HEK293T (cell line): ENCODE results near the gene OR2C1.

Experiments used
- FOXA1 ChIP-seq: fragments of 450-650 bp; IDR thresholded peaks from 2 replicates; pipeline ENCODE4 v1.6.1; 2016; ENCODE audit warnings: mild to moderate bottlenecking
- FOXM1 ChIP-seq: fragments of 450-650 bp; IDR thresholded peaks from 2 replicates; pipeline ENCODE4 v1.6.1; 2017; ENCODE audit warnings: mild to moderate bottlenecking, borderline replicate concordance
- L3MBTL2 ChIP-seq: fragments of 450-650 bp; conservative IDR thresholded peaks from 2 replicates; pipeline ENCODE4 v1.6.1; 2016; ENCODE audit warnings: mild to moderate bottlenecking
- SP1 ChIP-seq: fragments of 450-650 bp; IDR thresholded peaks from 2 replicates; pipeline ENCODE4 v1.6.1; 2017
- SUZ12 ChIP-seq: fragments of 450-650 bp; IDR thresholded peaks from 2 replicates; pipeline ENCODE4 v1.6.1; 2016; ENCODE audit warnings: mild to moderate bottlenecking
- TARDBP ChIP-seq: fragments of 450-650 bp; IDR thresholded peaks from 2 replicates; pipeline ENCODE4 v1.6.1; 2016

DNA sequence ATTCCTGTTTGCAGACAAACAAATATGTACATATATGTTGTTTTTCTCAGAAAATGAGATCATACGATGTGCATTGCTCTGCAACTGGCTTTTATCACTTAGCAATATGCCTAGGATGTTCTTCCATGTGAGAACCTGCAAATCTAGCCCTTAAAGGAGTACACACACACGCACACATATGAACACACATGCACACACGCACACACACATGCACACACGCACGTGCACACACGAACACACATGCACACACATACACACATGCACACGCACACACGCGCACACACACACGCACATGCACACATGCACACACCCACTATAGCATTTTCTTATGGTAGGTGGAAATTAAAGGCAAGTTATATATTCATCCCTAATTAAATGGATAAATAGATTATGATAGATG lies 8.1 kb upstream of the OR2C1 start:
- TF ChIP-seq SP1 (no peak), FOXA1 (no peak), FOXM1 (no peak), L3MBTL2 (no peak), TARDBP (no peak), SUZ12 (no peak)
